Naive thymus-derived CD8-positive, alpha-beta T cell (primary cell): ENCODE measurements around the gene ZNF311. TPM values are rescaled to one million over a fixed set of nuclear protein-coding genes. Genes with fewer than 3 reads are reported as not detected.
"Not testable (repeated sequence)": the region's sequence is repeated elsewhere in the genome, so short reads cannot be mapped to it uniquely, and the experiment has no call there.

ENCODE experiments used
- ATAC-seq, 2 donors: fragments of 150-1000 bp; cut with Tn5 transposase in 1 of 2; sonication (Bioruptor Pico), chemical (Tn5 transposase) in 1 of 2; 1 replicate in 1 of 2; 2 replicates in 1 of 2; pipeline ENCODE4 v1.10.0; 2021; ENCODE audit warnings: mild to moderate bottlenecking in 2 of 2, moderate library complexity in 2 of 2
- POLR2A ChIA-PET: fragments of 350-600 bp; sonication (Branson Sonifier 250); formaldehyde crosslinking; loops from one replicate; lab custom pipeline; 2021; ENCODE audit warnings: antibody characterized with exemption; lab: Charles Lee
- DNase-seq, 10 donors: peaks; one replicate each; pipeline versions ENCODE4 v3.0.0 to v3.0.0-alpha.2; 2020 to 2022
- H3K27ac Mint-ChIP-seq, 10 donors: one replicate each; pipeline ENCODE4 v1.8.0; 2020 to 2022; ENCODE audit warnings: mild to moderate bottlenecking in 10 of 10, mixed read lengths in 10 of 10, moderate library complexity in 4 of 10, inconsistent platforms in 1 of 10
- H3K27me3 Mint-ChIP-seq, 5 donors: one replicate each; pipeline ENCODE4 v1.8.0; 2021 to 2022; ENCODE audit warnings: mixed read lengths in 5 of 5
- H3K36me3 Mint-ChIP-seq, 3 donors: one replicate each; pipeline ENCODE4 v1.8.0; 2020 to 2022; ENCODE audit warnings: mixed read lengths in 3 of 3, mild to moderate bottlenecking in 2 of 3, inconsistent platforms in 1 of 3
- H3K4me1 Mint-ChIP-seq, 4 donors: one replicate each; pipeline ENCODE4 v1.8.0; 2021 to 2022; ENCODE audit warnings: mixed read lengths in 4 of 4
- H3K4me3 Mint-ChIP-seq, 10 donors: one replicate each; pipeline ENCODE4 v1.8.0; 2020 to 2022; ENCODE audit warnings: mild to moderate bottlenecking in 10 of 10, mixed read lengths in 10 of 10, moderate library complexity in 6 of 10, inconsistent platforms in 1 of 10
- H3K9me3 Mint-ChIP-seq, 9 donors: one replicate each; pipeline ENCODE4 v1.8.0; 2020 to 2022; ENCODE audit warnings: mixed read lengths in 9 of 9, mild to moderate bottlenecking in 3 of 9, inconsistent platforms in 1 of 9, moderate library complexity in 1 of 9
- polyA plus RNA-seq, 3 donors: library from polyadenylated mRNA; unstranded; fragments of 300-500 nt; fragmentation: Illumina TruSeq; gene quantifications; one replicate each; pipeline ENCODE4 v1.2.3, GENCODE V29; 2021
- total RNA-seq, 8 experiments: library from RNA in 2 of 8; stranded (reverse) in 2 of 8; gene quantifications; one replicate each; pipeline ENCODE4 v1.2.3 and lab custom pipeline; 2021 to 2026

ZNF311 gene
- total and polyA plus RNA-seq, 5 experiments from 2014 or later = 0.05 to 0.63 (median 0.43) TPM; not detected in 1

DNA sequence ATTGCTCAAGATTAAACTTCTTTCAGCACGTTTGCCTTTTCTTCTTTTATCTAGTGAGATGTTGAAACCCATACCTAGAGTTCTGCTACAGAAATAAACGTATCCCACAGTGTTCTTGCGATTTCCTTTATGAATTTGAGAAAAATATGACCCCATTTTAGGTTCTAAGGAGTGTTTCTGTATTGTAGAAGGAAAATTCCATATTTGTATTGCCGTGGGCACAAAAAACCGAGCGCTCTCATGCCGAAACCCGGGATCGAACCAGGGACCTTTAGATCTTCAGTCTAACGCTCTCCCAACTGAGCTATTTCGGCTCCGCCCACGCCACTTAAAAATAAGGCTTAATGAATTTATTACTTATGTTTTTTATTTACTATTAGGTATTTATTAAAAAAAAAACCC, 23.7 kb downstream of the ZNF311 start:
- Mint-ChIP-seq H3K27ac (peak overlapping the region; percentile 86 to 100 (median 93)), H3K27me3 (peaks cover 9 to 45% (median 31%) of the 10 kb centered on the region in 5 donors), H3K4me1 (peaks cover 30 to 78% (median 61%) of the 10 kb centered on the region in 4 donors), H3K9me3 (peaks cover 0 to 7% (median 2%) of the 10 kb centered on the region in 9 donors), H3K36me3 (peaks cover 2 to 7% (median 4%) of the 10 kb centered on the region in 3 donors), H3K4me3 (peak overlapping the region; percentile 79 to 97 (median 92))
- ATAC-seq (peak; percentile 39 to 63), DNase-seq (peak; percentile 52 to 93 (median 76))
- POLR2A ChIA-PET = interaction anchor here (0.7 to 3.0 kb wide), 8 partner anchors 35 to 1294 kb away, joined by 3 to 26 read pairs (median 8); partner anchors contain the start of gene TRIM27

- peak; percentile 38 to 46 for ATAC-seq
- Mint-ChIP-seq H3K27me3 (peaks cover 9 to 43% (median 29%) of the 10 kb centered on the region in 5 donors), H3K36me3 (peaks cover 2 to 7% (median 4%) of the 10 kb centered on the region in 3 donors), H3K27ac (peak overlapping the region in 8 of 10 donors; percentile 47 to 100 (median 86)), H3K4me3 (peak overlapping the region; percentile 79 to 97 (median 92)), H3K4me1 (peaks cover 30 to 75% (median 59%) of the 10 kb centered on the region in 4 donors), H3K9me3 (peaks cover 0 to 7% (median 2%) of the 10 kb centered on the region in 9 donors)
- DNase-seq = peak in 7 of 10 donors; percentile 21 to 63 (median 45)
- POLR2A ChIA-PET = interaction anchor here (0.7 to 3.0 kb wide), 9 partner anchors 35 to 1294 kb away, joined by 3 to 26 read pairs (median 4); partner anchors contain the start of gene TRIM27
Observed at GRCh38 chr6:28980852-28981430, 24.2 kb downstream of the ZNF311 start.

DNA sequence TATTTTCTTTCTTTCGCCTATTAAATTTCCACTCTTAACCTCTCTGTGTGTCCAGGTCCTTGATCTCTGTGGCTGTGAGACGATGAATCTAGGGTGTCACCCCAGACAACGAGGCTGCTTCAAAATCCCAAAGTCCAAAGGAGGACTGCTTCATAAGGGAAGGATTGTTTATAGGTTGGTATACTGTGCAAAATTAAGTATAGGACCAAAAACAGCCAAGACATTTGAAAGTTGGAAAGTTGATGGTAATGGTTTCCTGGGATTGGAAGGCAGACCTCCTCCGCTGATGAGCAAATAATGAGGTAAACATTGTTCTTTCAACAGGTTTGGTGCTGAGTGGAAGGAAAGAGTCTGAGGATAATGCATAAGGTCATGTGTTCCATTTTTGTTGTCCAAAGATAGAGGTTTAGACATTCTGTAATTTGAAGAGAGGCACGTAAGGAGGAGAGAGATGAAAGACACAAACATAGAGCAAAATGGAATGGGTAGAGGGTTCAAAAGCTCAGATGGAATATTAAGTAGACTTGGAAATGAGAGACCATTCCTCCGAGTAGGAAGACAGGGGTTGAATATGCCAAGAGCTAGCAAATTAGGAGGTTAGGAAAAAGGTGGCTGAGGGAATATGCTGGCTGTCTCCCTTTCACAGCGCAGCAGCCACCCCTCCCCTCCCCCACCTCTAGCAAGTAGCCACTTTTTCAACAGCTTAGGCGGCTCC, 24.8 kb downstream of the ZNF311 start:
- H3K9me3 Mint-ChIP-seq = peaks cover 0 to 7% (median 2%) of the 10 kb centered on the region in 9 donors
- POLR2A ChIA-PET = interaction anchor here (0.9 to 3.0 kb wide), 7 partner anchors 34 to 143 kb away, joined by 3 to 26 read pairs (median 4); no protein-coding TSS in a partner anchor
- peaks cover 2 to 7% (median 4%) of the 10 kb centered on the region in 3 donors for H3K36me3 Mint-ChIP-seq
- ATAC-seq (no peak), DNase-seq (no peak)
- H3K27ac Mint-ChIP-seq = peak overlapping the region in 5 of 10 donors; percentile 26 to 100 (median 73)
- peaks cover 10 to 39% (median 30%) of the 10 kb centered on the region in 5 donors for H3K27me3 Mint-ChIP-seq
- peak overlapping the region; percentile 34 to 97 (median 92) for H3K4me3 Mint-ChIP-seq
- peaks cover 27 to 68% (median 54%) of the 10 kb centered on the region in 4 donors for H3K4me1 Mint-ChIP-seq

DNA sequence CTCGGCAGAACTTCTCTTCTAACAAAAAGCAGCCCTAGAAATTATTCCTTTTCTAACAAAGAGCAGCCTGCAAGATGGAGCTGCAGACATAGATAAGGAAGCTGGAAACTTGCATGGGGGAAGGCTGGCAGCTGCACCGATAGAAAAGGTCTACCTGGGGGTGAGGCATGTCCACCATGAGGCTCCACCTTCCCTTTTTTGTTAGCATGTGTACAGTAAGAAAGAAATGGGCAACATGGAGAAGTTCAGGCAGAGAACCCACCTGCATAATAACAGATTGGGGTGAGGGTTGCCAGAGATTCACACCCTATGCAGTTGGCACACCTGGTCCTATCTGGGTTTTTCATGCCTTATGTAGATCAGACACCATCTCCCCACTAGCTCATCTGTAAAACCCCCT, 25.4 kb downstream of the ZNF311 start:
- POLR2A ChIA-PET = interaction anchor here (0.9 kb wide), 1 partner anchor 37 kb away, joined by 3 read pairs; no protein-coding TSS in a partner anchor
- Mint-ChIP-seq H3K9me3 (peaks cover 0 to 7% (median 2%) of the 10 kb centered on the region in 9 donors), H3K4me1 (peaks cover 27 to 62% (median 48%) of the 10 kb centered on the region in 4 donors), H3K27ac (peak overlapping the region in 1 of 10 donors; percentile 44), H3K27me3 (peaks cover 10 to 39% (median 30%) of the 10 kb centered on the region in 5 donors), H3K36me3 (peaks cover 2 to 7% (median 4%) of the 10 kb centered on the region in 3 donors), H3K4me3 (peak overlapping the region in 3 of 10 donors; percentile 28 to 95 (median 33))
- DNase-seq = no peak
- ATAC-seq = no peak

DNA sequence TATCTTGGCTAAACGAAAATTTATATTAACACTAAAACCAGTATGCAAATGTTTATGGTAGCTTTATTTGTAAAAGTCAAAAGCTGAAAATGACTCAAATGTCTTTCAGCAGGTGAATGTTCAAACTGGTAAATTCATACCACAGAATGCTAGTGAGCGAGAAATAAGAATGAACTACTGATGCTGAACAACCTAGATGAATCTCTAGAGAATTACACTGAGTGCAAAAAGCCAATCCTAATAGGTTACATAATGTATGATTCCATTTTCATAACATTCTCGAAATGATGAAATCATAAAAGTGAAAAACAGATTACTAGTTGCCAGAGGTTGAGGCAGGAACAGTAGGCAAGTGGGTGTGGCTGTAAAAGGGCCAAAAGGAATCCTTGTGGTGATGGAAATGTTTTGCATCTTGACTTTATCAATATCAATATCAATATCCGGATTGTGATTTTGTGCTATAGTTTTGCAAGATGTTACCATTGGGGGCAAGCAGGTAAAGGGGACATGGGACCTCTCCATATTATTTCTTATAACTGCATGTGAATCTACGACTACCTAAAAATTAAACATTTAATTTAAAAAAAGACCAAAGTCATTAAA, 26.1 kb downstream of the ZNF311 start:
- peaks cover 10 to 40% (median 30%) of the 10 kb centered on the region in 5 donors for H3K27me3 Mint-ChIP-seq
- DNase-seq (no peak), ATAC-seq (no peak)
- H3K36me3 Mint-ChIP-seq = peaks cover 2 to 7% (median 4%) of the 10 kb centered on the region in 3 donors
- H3K27ac Mint-ChIP-seq = no peak overlapping the region
- POLR2A ChIA-PET = interaction anchor here (0.9 kb wide), 1 partner anchor 37 kb away, joined by 3 read pairs; no protein-coding TSS in a partner anchor
- peaks cover 27 to 59% (median 45%) of the 10 kb centered on the region in 4 donors for H3K4me1 Mint-ChIP-seq
- H3K4me3 Mint-ChIP-seq = peak overlapping the region in 1 of 10 donors; percentile 42
- H3K9me3 Mint-ChIP-seq = peaks cover 0 to 7% (median 2%) of the 10 kb centered on the region in 9 donors

DNA sequence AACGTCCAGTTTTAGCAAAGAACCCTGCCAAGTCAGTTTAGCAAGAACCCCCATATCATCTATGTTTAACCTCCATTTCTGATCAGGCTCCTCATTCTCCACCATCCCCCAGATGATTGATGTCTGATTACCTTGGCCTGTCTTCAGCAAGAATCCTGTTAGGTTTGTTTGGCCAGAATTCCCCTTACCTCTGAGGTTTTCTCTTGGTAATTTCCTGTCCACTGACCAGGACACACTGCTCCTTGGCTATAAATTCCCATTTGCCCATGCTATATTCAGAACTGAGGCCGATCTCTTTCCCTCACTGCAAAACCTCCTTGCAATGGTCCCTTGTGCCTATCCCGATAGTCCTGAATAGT, 27.0 kb downstream of the ZNF311 start:
- H3K4me3 Mint-ChIP-seq = peak overlapping the region in 9 of 10 donors; percentile 68 to 84 (median 80)
- peaks cover 2 to 7% (median 4%) of the 10 kb centered on the region in 3 donors for H3K36me3 Mint-ChIP-seq
- peaks cover 0 to 7% (median 2%) of the 10 kb centered on the region in 9 donors for H3K9me3 Mint-ChIP-seq
- DNase-seq (no peak), ATAC-seq (no peak)
- H3K27ac Mint-ChIP-seq = no peak overlapping the region
- POLR2A ChIA-PET = no interaction called here
- H3K27me3 Mint-ChIP-seq = peaks cover 10 to 41% (median 33%) of the 10 kb centered on the region in 5 donors
- H3K4me1 Mint-ChIP-seq = peaks cover 25 to 50% (median 38%) of the 10 kb centered on the region in 4 donors

GRCh38 chr6:28977341-28978132, 27.6 kb downstream of the ZNF311 start:
- H3K27ac Mint-ChIP-seq = no peak overlapping the region
- ATAC-seq = peak; percentile 7 to 21
- peaks cover 24 to 44% (median 32%) of the 10 kb centered on the region in 4 donors for H3K4me1 Mint-ChIP-seq
- POLR2A ChIA-PET = interaction anchor here (0.6 to 2.1 kb wide), 4 partner anchors 24 to 488 kb away, joined by 3 to 9 read pairs (median 4); no protein-coding TSS in a partner anchor
- H3K9me3 Mint-ChIP-seq = peaks cover 0 to 7% (median 2%) of the 10 kb centered on the region in 9 donors
- H3K36me3 Mint-ChIP-seq = peaks cover 2 to 7% (median 4%) of the 10 kb centered on the region in 3 donors
- H3K27me3 Mint-ChIP-seq = peaks cover 10 to 41% (median 33%) of the 10 kb centered on the region in 5 donors
- DNase-seq = peak in 4 of 10 donors; percentile 16 to 35 (median 31)
- peak overlapping the region; percentile 68 to 84 (median 81) for H3K4me3 Mint-ChIP-seq

DNA sequence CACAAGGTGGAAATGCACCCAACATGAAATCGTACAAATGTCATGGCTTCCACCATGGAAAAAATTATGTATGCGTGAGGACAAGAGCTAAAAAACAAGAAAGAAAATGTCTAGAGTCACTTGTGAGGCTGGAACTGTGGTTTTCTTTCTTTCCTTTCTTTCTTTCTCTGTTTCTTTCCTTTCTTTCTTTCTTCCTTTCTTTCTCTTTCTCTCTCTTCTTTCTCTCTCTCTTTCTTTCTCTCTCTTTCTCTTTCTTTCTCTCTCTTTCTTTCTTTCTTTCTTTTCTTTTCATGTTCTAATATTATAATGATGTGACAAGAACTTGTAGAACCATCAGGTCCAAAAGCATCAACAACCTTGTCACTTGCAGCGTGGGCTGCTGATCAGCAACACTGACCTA, 28.4 kb downstream of the ZNF311 start:
- no peak for DNase-seq
- peaks cover 0 to under 1% (median 0%) of the 10 kb centered on the region in 9 donors for H3K9me3 Mint-ChIP-seq
- H3K4me1 Mint-ChIP-seq = peaks cover 19 to 36% (median 26%) of the 10 kb centered on the region in 4 donors
- peak overlapping the region in 9 of 10 donors; percentile 70 to 84 (median 82) for H3K4me3 Mint-ChIP-seq
- ATAC-seq = no peak
- POLR2A ChIA-PET = interaction anchor here (0.7 to 2.1 kb wide), 4 partner anchors 23 to 92 kb away, joined by 3 to 6 read pairs (median 3); no protein-coding TSS in a partner anchor
- H3K27me3 Mint-ChIP-seq = peaks cover 8 to 41% (median 33%) of the 10 kb centered on the region in 5 donors
- peaks cover 0 to 3% (median 0%) of the 10 kb centered on the region in 3 donors for H3K36me3 Mint-ChIP-seq
- peak overlapping the region in 2 of 10 donors; percentile 4 to 33 for H3K27ac Mint-ChIP-seq

DNA sequence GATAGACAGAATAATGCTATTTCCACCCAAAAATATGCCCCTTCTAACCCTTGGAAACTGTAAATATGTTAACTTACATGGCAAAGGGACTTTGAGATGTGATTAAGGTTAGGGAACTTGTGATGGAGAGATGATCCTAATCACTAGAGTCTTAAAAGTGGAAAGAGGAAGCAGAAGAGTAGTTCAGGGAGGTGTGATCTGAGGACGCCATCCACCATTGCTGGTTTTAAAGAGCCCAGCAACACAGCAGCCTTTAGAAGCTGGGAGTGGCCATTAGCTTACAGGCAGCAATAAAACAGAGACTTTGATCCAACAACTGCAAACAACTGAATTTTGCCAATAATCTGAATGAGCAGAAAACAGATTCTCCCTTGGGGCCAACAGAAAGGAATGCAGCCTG, 30.6 kb downstream of the ZNF311 start:
- no peak for ATAC-seq
- Mint-ChIP-seq H3K4me1 (peaks cover 9 to 19% (median 13%) of the 10 kb centered on the region in 4 donors), H3K27me3 (peaks cover 7 to 34% (median 33%) of the 10 kb centered on the region in 5 donors), H3K9me3 (peaks cover 0 to 3% (median 0%) of the 10 kb centered on the region in 9 donors), H3K4me3 (no peak overlapping the region), H3K36me3 (peaks cover 0 to 7% (median 0%) of the 10 kb centered on the region in 3 donors), H3K27ac (no peak overlapping the region)
- POLR2A ChIA-PET = no interaction called here
- DNase-seq = no peak

GRCh38 chr6:28970056-28970455, 35.1 kb downstream of the ZNF311 start:
- H3K4me3 Mint-ChIP-seq, H3K36me3 Mint-ChIP-seq, POLR2A ChIA-PET, DNase-seq, ATAC-seq, H3K4me1 Mint-ChIP-seq, H3K27ac Mint-ChIP-seq: not testable (repeated sequence)
- Mint-ChIP-seq H3K27me3 (peaks cover 3 to 16% (median 10%) of the 10 kb centered on the region in 5 donors), H3K9me3 (peaks cover 0 to 30% (median 12%) of the 10 kb centered on the region in 9 donors)

DNA sequence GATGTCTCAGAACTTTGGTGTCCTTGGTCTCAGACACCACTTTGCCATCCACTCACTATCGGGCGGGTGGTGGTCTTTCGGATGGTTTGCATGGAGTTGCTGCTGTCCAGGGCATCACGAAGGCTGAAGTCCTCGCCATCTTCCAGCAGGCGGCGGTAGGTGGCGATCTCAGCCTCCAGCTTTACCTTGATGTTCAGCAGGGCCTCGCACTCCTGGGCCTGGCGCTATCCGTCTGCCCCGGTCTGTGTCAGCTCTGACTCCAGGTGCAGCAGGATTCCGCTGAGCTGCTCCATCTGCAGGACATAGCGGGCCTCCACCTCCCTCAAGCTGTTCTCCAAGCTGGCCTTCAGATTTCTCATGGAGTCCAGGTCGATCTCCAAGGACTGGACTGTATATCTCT, 36.0 kb downstream of the ZNF311 start:
- no peak for DNase-seq
- Mint-ChIP-seq H3K27me3 (peaks cover 3 to 15% (median 13%) of the 10 kb centered on the region in 5 donors), H3K27ac (no peak overlapping the region), H3K4me3 (no peak overlapping the region), H3K9me3 (peaks cover 0 to 30% (median 14%) of the 10 kb centered on the region in 9 donors), H3K4me1 (no peaks in the 10 kb centered on the region), H3K36me3 (peaks cover 0 to 9% (median 2%) of the 10 kb centered on the region in 3 donors)
- POLR2A ChIA-PET = no interaction called here
- ATAC-seq = no peak
